Central memory CD4-positive, alpha-beta T cell (primary cell): ENCODE results near the gene NEURL1.

Experiments used
- DNase-seq: peaks from one replicate; pipeline ENCODE4 v3.0.0; 2022
- total RNA-seq, 3 experiments: gene quantifications; one replicate each; lab custom pipeline; 2026; lab: John Stamatoyannopoulos, UW

NEURL1 gene, protein sequence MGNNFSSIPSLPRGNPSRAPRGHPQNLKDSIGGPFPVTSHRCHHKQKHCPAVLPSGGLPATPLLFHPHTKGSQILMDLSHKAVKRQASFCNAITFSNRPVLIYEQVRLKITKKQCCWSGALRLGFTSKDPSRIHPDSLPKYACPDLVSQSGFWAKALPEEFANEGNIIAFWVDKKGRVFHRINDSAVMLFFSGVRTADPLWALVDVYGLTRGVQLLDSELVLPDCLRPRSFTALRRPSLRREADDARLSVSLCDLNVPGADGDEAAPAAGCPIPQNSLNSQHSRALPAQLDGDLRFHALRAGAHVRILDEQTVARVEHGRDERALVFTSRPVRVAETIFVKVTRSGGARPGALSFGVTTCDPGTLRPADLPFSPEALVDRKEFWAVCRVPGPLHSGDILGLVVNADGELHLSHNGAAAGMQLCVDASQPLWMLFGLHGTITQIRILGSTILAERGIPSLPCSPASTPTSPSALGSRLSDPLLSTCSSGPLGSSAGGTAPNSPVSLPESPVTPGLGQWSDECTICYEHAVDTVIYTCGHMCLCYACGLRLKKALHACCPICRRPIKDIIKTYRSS
- 0.87 to 3.1 (median 2.1) reads per million in 3 experiments for total RNA-seq

DNA sequence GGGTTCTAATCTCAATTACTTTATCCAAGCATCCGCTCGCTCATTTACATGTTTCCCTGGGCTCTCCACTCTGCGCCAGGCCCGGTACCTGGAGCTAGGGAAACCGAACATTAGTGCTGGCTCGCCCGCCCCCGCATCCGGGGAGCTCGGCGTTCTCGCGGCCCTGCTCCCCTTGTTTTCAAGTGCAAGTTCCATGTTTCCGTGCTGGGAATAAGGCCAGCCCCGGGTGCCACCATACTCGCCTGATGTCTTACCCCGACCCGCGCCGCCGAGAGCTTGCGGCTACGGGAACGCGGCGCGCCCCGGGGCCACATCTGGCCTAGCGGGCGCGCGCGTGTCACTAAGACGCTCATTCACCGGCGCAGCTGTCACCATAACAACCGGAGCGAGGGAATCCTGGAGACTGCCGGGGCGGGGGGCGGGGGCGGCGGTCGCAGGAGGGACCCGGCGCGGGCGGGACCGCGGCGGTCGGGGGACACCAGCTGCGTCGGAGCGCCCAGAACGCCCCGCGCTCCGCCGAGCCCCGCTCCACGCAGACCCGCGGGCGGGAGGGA is at the start of gene NEURL1:
TSS of gene NEURL1 (plus strand) at position 344 of the 554 bp plus-strand sequence. CDS start 683 bp downstream, outside the sequence.
- DNase-seq: no peak

GRCh38 chr10:103444478-103444877 is 49.0 kb upstream of the NEURL1 start:
- no peak for DNase-seq

DNA sequence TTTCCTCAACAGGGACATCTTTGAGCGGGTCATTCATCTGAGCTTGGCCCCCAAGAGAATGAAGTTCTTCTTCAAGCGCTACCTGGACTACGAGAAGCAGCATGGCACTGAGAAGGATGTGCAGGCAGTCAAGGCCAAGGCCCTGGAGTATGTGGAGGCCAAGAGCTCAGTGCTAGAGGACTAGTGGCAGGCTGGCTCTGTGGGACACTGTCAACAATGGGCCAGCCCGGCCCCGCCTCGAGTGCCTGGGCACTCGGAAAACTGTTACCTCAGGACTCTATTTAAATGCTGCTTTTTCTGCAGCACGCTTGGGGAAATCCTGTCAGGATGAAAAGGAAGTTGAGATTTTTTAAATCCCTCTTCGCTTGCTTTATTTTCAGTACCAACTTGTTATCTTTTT is 48.1 kb upstream of the NEURL1 start:
- no peak for DNase-seq

DNA sequence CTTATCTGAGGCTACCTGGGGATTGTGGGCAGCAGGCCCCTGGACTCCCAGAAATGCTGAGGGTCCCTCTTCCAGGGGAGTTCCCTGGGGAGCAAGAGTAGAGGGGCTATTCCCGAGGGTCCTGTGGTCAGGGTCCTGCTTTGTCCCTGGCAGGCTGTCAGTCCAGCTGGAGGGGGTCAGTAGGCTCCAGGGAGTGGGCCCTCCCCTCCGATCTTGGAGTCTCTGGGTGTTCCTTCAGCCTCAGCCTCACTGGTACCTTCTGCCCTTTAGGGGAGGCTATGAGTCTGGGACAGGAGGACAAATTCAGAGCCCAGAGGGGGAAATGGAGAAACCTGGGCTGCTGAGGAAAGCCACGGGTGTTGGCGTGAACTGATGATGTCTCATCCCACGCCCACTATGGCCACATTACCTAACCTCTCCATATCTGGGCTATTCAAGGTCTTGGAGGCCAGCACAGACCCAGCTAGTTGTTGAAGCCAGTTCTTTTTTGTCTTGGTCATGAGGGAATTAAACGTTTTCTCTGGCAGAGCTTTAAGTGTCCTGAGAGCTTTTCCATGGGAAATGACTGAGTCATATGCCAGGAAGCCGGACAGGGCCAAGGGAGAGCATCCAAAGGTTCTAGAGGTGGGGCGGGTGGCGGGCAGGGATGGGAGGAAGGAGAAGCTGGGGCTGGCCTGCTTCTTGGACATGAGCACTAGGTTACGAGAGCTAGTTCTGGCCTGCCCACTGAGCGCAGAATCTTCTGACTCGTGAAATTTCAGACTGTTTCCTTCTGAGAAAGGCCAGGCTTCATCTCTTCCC is 47.5 kb upstream of the NEURL1 start:
- DNase-seq: no peak

GRCh38 chr10:103447187-103447586 is 46.3 kb upstream of the NEURL1 start:
- no peak for DNase-seq

GRCh38 chr10:103448746-103449145 is 44.8 kb upstream of the NEURL1 start:
- DNase-seq: no peak

DNA sequence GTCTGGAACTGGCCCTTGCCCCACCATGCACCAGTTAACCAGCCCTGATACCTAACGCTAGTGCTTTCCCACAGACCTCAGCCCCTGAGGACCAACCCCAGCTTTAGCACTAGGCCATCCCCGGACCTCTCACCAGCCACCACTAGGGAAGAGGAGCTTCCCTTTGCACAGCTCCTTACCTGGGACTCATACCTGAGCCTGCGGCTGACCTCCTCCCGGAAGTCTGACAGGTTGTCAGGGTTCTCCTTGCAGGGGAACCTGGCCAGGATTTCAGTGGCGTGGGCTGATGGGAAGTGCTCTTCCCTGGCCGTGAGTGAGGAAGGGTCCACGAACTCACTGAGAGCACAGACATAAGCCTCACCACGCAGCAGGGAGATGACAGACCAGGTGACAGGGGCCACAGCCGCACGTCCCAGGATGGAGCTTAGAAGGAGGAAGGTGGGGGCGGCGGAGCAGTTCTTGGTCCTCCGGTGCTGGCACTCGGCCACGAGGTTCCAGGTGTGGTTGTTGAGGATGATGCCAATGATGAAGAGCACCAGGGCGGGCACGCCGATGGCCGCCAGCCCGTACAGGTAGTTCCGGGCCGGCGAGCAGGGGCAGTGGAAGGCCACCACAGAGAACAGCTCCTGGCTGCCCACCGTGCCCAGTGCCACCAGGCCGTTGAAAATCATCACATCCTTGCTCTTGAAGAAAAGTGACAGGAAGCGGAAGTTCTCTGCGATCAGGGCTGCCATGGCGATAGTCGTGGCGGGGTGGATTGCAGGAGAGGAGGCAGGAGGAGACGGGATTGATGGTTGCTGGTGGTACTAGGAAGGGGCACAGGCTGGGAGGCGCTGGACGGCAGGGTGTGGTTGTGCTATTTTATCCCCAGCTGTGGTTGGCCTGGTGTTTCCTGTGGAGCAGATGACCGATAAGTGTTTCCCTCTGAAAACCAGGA is 44.0 kb upstream of the NEURL1 start:
- DNase-seq: no peak

- no peak for DNase-seq
These were observed 43.3 kb upstream of the NEURL1 start for GRCh38 chr10:103450201-103450695.

DNA sequence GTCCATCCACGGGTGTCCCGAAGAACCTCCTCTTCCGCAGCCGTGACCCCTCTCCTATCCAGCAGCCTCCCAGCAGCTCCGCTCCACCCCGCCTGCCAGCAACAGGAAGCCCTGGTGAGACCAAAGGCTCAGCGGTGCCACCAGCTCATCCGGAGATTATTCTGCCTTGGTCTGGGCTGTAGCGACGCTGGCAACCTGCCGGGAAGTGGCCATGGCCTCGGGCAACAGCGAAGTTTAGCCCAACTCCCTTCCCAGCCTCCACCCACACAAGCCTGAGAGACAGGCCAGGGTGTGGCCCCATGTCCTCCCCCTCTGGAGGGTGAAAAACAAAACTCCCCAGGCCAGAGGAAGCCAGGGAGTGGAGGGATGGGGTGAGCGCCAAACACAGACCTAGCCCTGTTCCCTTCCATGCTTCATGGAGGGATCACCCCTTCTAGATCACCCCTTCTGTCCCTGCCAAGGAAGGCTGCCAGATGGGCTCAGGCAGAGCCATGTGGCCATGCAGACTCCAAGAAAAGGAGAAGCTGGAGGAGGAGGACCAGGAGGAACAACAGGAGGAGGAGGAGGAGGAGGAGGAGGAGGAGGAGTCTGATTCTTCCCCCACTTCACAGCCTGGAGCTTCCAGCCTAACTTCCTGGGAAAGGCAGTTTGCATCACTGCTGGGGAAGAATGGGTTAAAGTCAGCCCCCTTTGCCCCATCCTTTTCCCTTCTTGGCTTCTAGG is 42.3 kb upstream of the NEURL1 start:
- DNase-seq: peak; percentile 54

- peak; percentile 42 for DNase-seq
These were observed 41.5 kb upstream of the NEURL1 start, which contains the start of gene CALHM2 for GRCh38 chr10:103451831-103452505. Gene CALHM2 (minus strand): TSS chr10:103452370. CDS start chr10:103449941, 2,429 bp downstream.

DNA sequence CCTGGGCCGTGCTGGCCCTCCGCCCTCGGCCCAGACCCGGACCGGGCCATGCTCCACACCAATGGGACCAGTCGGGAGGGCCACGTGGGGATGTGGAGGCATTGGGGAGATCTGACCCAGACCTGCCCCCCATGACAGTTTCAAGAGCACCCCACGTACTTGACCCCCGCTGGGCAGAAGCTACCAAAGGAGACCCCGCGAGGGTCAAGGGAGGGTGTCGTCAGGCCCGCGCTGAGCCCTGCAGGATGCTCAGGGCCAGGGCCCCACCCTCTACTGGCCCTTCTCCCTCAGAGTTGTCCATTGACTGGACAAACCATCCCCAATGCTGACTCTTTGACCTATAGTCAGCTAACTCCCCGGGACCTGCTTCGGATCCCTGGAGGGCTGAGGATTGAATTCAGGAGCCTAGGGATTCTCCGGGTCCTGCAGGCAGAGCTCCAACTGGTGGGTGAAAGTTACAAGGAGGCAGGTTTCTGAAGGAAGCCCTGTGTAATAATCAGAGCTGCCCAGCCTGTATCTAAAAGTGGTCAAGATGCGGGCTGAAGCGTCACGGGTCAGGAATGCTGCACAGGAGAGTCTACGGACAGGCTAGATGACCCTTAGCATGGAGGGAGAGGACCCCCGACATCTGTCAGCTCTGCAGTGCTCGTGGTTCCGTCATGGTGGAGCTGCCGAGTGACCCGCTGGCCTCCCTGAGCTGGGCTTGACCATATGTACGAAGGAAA is 40.8 kb upstream of the NEURL1 start:
- DNase-seq: no peak

GRCh38 chr10:103454026-103454425 is 39.5 kb upstream of the NEURL1 start:
- DNase-seq: no peak

DNA sequence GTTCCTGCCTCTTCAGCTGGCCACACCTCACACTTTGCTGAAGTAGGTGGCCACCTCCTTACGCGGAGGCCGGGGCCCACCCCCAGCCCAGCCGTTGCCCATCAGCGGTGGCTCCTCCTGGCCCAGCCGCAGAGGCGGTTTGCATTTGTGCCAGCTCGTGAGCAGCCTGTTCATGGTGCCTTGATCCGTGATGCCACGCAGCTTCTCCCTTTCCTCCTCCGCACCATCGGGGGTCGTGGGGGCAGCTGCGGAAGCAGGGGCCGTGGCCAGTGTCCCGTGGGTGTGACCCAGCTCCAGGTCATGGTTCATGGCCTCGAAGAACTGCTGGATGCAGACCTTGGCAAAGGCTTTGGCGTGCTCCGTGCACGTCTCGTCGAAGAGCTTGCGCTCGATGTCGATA is 38.3 kb upstream of the NEURL1 start:
- DNase-seq: no peak

DNA sequence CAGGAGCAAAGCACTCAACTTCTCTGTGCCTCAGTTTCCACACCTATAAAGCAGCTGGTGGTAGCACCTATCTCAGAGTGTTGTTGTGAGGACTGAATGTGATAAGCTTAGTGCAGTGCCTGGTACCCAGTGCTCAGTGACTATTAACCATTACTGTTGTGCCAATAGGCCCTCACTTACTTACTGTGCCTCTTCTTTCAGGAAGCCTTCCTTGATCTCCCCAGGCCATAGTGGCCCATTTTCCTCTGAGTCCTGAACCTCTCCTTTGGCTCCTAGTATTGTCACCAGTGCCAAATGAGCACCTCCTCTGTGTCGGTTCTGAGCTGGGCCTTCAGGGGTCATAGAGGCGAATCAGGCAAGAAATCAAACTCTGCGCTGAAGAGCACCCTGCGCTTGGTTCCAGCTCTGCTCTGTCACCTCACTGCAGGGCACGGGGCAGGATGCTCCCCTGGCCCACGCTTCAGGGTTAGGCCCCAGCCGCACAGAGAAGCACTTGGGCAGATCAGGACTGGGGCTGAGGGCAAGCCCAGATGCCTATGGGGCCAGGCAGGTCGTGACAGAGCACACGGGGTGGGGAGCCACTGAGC is 37.3 kb upstream of the NEURL1 start:
- DNase-seq: no peak

DNA sequence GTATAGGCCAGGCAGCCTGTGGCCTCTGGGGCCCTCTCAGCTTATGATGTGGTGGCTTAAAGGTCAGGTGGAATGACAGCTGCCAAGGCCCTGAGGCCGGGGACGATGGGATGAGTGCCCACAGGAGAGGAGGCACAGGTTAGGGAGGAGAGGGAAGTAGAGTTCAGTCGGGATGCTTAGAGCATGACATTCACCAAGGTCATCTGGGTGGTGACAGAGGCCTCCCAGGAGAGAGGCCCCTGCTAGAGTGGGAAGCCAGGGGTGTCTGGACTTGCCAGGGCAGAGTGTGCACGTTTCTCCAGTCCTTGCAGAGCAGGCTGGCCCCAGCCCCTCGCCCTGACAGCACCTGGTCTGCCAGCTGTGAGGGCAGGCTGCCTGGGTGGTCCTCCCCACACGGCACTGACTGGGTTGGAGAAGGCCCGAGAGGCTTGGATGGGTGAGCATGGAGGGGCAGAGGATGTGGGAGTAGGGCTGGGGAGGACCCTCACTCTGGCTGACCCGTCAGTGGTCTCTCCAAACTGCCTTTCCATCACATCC is 36.3 kb upstream of the NEURL1 start:
- DNase-seq: no peak

DNA sequence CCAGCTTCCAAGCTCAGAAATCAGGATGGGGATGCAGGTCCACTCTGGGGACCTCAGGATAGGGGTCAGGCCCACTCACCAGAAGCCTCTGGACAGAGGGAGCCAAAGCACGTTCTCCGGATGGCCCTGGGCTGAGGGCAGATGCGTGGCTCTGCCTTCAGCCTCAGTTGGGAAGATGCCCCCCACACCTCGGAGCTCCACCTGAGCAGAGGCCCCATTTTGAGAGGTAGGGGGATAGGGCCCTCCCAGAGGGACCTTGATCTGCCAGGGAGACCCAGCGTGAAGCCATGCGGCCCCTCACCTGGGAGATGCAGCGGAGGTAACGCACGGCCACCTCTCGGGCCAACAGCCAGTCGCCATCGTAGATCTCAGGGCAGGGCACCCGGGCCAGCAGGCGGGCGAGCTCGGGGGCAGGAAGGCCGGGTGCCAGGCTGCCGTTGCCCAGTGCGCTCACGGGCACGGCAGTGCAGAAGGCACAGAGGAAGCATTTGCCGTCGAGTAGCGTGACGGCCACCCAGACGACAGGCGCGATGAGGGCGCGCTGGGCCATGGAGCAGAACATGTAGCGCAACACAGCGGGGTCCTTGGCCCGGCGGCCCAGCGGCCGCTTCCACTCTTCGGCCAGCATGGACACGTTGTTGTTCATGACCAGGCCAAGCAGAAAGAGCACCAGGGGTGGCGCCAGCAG is 35.5 kb upstream of the NEURL1 start:
- DNase-seq: no peak

GRCh38 chr10:103458720-103459119 is 34.8 kb upstream of the NEURL1 start, which contains the start of gene CALHM1:
Gene CALHM1 (minus strand): TSS chr10:103458900. CDS start chr10:103458751, 149 bp downstream.
- no peak for DNase-seq

- no peak for DNase-seq
These were observed 33.9 kb upstream of the NEURL1 start for GRCh38 chr10:103459615-103460014.
